ENCODE measurements around the gene TTC39A. TPM values are rescaled to one million over a fixed set of nuclear protein-coding genes. Genes with fewer than 3 reads are reported as not detected.

TTC39A gene
- polyA plus RNA-seq, 1 donor from 2014 or later, result not detected

DNA sequence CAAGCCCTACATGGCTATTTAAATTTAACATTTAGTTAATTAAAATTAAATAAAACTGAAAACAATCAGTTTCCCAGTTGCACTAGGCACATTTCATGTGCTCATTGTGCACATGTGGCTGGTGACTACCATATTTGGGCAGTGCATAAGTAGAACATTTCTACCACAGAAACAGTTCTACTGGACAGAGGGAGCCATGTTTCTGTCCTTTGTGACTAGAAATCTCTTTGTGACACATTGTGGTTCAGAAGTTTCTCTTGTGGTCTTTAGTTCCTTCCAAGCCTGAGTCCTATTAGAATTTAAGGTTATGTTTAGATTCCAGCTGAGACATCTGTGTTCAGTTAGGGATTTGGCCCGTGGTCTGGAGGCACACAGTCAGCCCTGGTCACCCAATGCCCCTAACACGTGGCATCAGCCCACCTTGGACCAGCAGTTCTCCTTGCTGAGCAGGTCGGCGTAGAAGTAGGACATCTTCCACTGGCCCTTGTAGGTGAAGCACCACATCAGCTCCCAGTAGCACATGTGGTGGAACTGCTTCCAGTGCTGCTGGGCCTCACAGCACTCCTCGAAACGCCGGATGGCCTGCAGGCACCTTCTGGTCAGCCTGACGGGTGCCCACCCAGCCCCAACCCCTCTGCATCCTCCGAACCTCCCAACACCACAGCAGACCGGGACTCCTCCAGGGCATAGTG is 29.1 kb downstream of the TTC39A start:
- Mint-ChIP-seq H3K27me3 (peaks cover 6% of the 10 kb centered on the region), H3K9me3 (no peaks in the 10 kb centered on the region), H3K27ac (no peak overlapping the region), H3K4me3 (no peak overlapping the region), H3K36me3 (no peaks in the 10 kb centered on the region), H3K4me1 (peaks cover 4% of the 10 kb centered on the region in 3 donors)

DNA sequence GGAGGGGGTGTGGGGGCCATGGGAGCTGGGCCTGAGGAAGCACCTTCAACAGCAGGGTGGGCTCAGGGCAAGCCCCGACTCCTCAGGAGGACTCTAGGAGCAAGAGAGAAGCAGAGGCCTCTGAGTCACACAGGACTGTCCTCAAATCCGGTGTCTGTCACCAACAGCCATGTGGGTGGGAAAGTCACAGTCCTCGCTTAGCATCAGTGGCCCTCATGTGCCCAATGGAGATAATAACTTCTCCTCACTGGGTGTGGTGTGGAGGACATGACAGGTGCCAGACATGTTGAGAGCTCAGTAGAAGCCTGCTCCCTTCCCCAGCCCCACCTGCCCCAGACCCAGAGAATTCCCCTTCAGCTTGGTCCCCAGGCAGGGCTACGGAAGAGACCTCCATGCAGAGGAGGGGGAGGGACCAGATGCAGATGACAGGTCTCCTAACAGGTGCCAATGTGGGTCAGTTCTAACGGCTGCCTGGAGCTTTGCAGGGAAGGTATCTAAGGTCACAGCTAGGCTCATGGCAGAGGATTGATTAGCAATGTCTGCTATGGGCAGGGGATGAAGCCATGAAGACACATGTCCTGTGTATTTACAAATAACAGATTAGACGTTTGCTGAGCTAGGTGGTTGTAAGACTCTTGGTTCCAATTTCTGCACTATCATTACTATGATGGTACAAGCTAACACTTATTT is 30.2 kb downstream of the TTC39A start:
- H3K36me3 Mint-ChIP-seq, result no peaks in the 10 kb centered on the region
- peaks cover 4 to 8% (median 4%) of the 10 kb centered on the region in 3 donors for H3K4me1 Mint-ChIP-seq
- H3K27me3 Mint-ChIP-seq, result peaks cover 6% of the 10 kb centered on the region
- H3K4me3 Mint-ChIP-seq, result no peak overlapping the region
- H3K27ac Mint-ChIP-seq, result no peak overlapping the region
- H3K9me3 Mint-ChIP-seq, result no peaks in the 10 kb centered on the region

DNA sequence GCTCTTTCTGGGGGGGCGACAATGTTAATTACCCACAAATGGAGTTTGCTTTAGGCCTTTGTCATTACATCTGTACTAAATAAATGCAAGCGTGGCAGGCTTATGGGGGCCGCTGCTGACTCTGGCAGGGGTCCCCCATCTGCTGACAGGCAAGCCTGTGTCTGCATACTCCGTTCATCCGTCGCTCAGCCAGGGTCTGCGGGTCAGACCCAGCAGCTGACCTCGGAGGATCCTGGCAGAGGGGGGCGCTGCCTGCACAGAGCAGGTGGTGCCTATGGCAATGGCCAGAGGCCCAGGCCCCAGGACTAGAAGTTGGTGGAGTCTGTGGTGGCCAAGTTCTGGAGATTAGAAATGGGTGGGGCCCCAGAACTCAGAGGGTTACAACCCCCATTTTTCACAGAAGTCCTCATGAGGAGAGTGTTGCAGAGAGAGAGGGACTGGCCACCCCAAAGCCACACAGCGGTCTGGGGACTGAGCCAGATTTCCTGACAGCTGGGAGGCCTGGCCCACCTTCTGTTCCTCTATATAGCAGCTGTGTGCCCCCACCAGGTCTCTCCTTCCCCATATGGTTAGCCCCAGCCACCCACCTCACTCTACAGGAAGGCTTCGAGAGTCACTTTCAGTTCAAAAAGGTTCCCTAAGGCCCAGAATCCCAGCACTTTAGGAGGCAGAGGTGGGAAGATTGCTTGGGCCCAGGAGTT is 31.0 kb downstream of the TTC39A start:
- H3K27ac Mint-ChIP-seq, result peak overlapping the region in 1 of 3 donors; percentile 28
- peaks cover 4 to 8% (median 6%) of the 10 kb centered on the region in 3 donors for H3K4me1 Mint-ChIP-seq
- no peak overlapping the region for H3K4me3 Mint-ChIP-seq
- H3K27me3 Mint-ChIP-seq, result peaks cover 6% of the 10 kb centered on the region
- no peaks in the 10 kb centered on the region for H3K9me3 Mint-ChIP-seq
- no peaks in the 10 kb centered on the region for H3K36me3 Mint-ChIP-seq

- Mint-ChIP-seq H3K9me3 (no peaks in the 10 kb centered on the region), H3K4me1 (peaks cover 2 to 4% (median 4%) of the 10 kb centered on the region in 3 donors), H3K27ac (peak overlapping the region in 1 of 3 donors; percentile 28), H3K27me3 (peaks cover 6% of the 10 kb centered on the region), H3K4me3 (peak overlapping the region in 2 of 4 donors; percentile 15 to 68), H3K36me3 (no peaks in the 10 kb centered on the region)
Observed at GRCh38 chr1:51298322-51298705, 32.0 kb downstream of the TTC39A start.

DNA sequence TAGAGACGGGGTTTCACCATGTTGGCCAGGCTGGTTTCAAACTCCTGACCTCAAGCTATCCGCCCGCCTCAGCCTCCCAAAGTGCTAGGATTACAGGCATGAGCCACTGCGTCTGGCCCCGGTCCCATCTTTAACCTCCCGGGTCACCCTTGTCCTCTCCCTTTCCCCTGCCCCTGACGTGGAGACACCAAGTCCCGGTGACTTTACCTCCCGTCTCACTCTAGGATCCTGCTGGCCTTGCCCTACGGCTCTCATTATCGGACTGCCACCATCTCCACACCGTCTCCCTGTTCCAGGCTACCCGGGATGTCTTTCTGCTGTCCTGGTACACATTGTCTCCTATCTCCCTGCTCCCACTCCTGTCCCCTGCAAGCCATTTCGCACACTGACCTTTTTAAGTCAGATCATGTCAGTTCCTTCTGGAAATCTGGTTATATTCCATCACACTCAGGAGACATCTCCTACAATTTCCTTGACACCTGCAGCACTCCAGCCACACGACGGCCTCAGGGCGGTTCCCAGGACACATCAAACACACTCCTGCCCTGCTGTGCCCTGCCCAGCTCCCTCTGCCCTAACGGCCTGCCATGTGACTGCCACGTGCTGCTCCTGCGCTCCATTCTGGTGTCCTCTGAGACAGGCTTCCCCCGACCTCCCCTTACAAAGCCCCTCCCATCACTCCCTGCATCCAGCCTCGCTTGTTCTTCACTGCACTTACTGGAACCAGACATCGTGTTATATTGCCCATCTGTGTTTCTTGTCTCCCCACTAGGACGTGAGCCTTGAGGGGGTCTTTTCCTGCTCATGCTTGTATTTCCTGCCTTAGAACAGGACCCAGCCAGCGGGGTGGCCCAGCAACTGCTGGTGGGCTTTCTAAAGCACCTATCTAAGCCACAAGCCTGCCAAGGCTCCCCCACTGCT is 32.7 kb downstream of the TTC39A start:
- H3K27me3 Mint-ChIP-seq, result peaks cover 6% of the 10 kb centered on the region
- no peaks in the 10 kb centered on the region for H3K9me3 Mint-ChIP-seq
- no peaks in the 10 kb centered on the region for H3K36me3 Mint-ChIP-seq
- H3K4me1 Mint-ChIP-seq, result peaks cover 2 to 4% (median 4%) of the 10 kb centered on the region in 3 donors
- H3K27ac Mint-ChIP-seq, result no peak overlapping the region
- peak overlapping the region in 3 of 4 donors; percentile 68 to 76 (median 75) for H3K4me3 Mint-ChIP-seq

- Mint-ChIP-seq H3K27me3 (peaks cover 2% of the 10 kb centered on the region), H3K36me3 (no peaks in the 10 kb centered on the region), H3K4me1 (peaks cover 2 to 4% (median 4%) of the 10 kb centered on the region in 3 donors), H3K4me3 (peak overlapping the region; percentile 29 to 81 (median 69)), H3K9me3 (no peaks in the 10 kb centered on the region), H3K27ac (no peak overlapping the region)
Observed at GRCh38 chr1:51296383-51297357, 33.7 kb downstream of the TTC39A start.

- Mint-ChIP-seq H3K4me3 (peak overlapping the region in 1 of 4 donors; percentile 33), H3K4me1 (peaks cover 2 to 4% (median 4%) of the 10 kb centered on the region in 3 donors), H3K36me3 (no peaks in the 10 kb centered on the region), H3K27ac (no peak overlapping the region), H3K9me3 (no peaks in the 10 kb centered on the region), H3K27me3 (peaks cover 2% of the 10 kb centered on the region)
Observed at GRCh38 chr1:51295926-51296325, 34.4 kb downstream of the TTC39A start.

GRCh38 chr1:51294566-51295184 is 35.7 kb downstream of the TTC39A start:
- Mint-ChIP-seq H3K27me3 (peaks cover 2% of the 10 kb centered on the region), H3K4me1 (peaks cover 2 to 4% (median 4%) of the 10 kb centered on the region in 3 donors), H3K9me3 (no peaks in the 10 kb centered on the region), H3K36me3 (no peaks in the 10 kb centered on the region), H3K4me3 (no peak overlapping the region), H3K27ac (no peak overlapping the region)

DNA sequence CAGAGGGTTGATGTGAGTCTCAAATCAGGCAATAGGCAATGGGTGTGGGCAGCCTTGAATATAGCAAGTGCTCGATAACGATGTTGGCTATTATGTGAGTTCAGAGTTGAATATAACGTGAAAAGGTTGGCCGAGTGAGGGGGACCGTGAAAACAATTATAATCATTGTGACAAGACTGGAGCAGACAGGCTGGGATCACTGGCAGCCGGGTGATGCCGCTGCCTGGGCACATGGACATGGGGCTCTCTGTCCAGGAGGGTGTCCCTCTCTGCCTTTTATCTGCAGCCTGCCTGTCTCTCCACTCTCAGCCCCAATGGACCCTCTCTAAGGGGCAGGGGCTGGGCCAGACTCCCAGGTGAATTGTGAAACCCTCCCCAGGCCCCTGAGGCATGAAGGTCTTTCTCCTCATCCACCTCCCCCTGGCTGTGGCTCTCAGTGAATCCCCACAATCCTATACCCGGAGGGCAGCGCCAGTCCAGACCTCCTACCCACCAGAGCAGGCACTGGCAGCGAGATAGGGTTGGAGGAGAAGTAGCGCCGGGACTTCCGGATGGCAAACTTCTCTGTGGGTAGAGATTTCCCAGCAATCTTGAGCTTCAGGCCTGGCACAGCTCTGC is 36.4 kb downstream of the TTC39A start:
- H3K4me3 Mint-ChIP-seq, result no peak overlapping the region
- H3K9me3 Mint-ChIP-seq, result no peaks in the 10 kb centered on the region
- peaks cover 2 to 4% (median 4%) of the 10 kb centered on the region in 3 donors for H3K4me1 Mint-ChIP-seq
- H3K27me3 Mint-ChIP-seq, result peaks cover 2% of the 10 kb centered on the region
- peak overlapping the region in 1 of 3 donors; percentile 19 for H3K27ac Mint-ChIP-seq
- H3K36me3 Mint-ChIP-seq, result no peaks in the 10 kb centered on the region

DNA sequence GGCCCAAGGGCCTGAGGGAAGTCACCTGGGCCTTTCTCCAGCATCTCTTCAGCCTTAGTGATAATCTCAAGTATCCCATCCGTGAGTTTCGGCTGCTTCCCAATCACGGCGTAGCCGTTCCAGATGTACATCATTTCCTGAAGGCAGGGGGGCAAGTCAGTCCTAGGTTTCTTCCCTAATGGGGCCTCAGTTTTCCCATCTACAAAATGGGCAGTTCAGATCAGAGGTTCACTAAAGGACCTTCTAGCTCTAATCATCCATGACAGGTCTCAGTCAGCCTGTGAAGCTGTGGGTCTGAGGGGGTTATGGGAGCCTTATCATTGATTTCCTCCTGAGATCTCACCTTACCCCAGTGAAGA is 39.9 kb downstream of the TTC39A start:
- H3K27ac Mint-ChIP-seq, result peak overlapping the region in 1 of 3 donors; percentile 20

DNA sequence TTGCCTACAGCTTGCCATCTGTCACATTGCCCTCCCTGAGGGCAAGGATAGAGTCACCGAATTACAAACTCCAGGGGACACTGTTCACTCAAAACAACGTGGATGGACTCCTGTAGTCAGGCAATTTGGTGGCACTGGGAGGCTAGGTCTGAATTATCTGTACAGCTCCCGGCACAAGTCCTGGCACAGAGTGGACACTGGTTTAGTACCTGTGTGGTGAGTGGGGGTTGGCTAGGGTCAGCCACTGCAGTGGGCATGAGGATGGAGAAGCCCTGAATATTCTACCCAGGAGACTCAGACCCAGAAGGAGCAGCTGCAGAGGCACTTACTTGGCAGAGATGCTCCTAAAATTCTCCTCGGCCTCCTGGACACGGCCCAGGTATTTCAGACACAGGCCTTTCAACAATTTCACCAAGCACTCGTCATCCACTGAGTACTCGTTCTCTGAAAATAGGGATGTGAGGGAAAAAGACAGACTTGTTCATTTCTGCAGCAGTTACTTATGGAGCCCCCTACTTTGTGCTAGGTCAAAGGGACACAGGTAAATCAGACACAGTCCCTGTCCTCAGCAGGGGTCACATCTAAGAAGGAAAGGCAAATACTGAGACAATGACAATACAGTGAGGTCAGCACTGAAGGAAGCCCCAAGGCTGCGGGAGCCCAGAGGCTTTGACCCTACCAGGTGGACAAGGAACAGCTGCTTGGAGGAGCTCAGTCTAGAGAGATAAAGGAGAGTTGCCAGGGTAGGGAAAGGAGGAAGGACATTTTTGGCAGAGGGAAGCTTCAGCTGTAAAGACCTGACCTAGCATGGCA is 40.5 kb downstream of the TTC39A start:
- peaks cover 1% of the 10 kb centered on the region for H3K27me3 Mint-ChIP-seq
- no peaks in the 10 kb centered on the region for H3K36me3 Mint-ChIP-seq
- peak overlapping the region in 1 of 4 donors; percentile 49 for H3K4me3 Mint-ChIP-seq
- H3K4me1 Mint-ChIP-seq, result peaks cover 0 to 4% (median 1%) of the 10 kb centered on the region in 3 donors
- peak overlapping the region in 1 of 3 donors; percentile 20 for H3K27ac Mint-ChIP-seq
- no peaks in the 10 kb centered on the region for H3K9me3 Mint-ChIP-seq

More for the DNA sequence above, 39.9 kb downstream of the TTC39A start:
- H3K4me1 Mint-ChIP-seq, result peaks cover 0 to 4% (median 2%) of the 10 kb centered on the region in 3 donors
- no peaks in the 10 kb centered on the region for H3K36me3 Mint-ChIP-seq
- H3K27me3 Mint-ChIP-seq, result no peaks in the 10 kb centered on the region
- no peak overlapping the region for H3K4me3 Mint-ChIP-seq
- H3K9me3 Mint-ChIP-seq, result no peaks in the 10 kb centered on the region

DNA sequence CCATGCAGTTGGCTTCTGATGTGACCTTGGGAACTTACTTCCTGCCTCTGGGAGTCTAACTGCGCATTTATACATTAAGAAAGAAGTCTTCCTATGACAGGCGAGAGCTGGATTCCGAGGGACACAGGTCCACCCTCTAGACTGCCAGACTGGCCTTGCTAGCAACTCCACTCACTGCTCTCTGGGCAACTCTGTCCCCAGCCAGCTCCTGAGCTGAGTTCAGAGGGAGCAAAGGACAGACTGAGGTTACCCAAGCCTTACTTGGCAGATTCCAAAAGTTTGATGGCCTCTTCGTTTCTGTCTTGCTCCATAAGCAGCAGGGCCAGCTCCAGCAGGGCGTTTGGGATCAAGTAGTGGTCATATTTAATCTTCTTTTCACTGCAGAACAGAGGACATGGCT is 41.8 kb downstream of the TTC39A start:
- Mint-ChIP-seq H3K4me3 (no peak overlapping the region), H3K36me3 (no peaks in the 10 kb centered on the region), H3K27me3 (peaks cover 1% of the 10 kb centered on the region), H3K4me1 (peaks cover 0 to 4% (median 1%) of the 10 kb centered on the region in 3 donors), H3K9me3 (no peaks in the 10 kb centered on the region), H3K27ac (no peak overlapping the region)

All from IgD-negative memory B cell (primary cell).